Right cardiac atrium (tissue), 5 donors: ENCODE data around the gene MRLN. TPM values are rescaled to one million over a fixed set of nuclear protein-coding genes. Genes with fewer than 3 reads are reported as not detected.
"Not testable (repeated sequence)": the region's sequence is repeated elsewhere in the genome, so short reads cannot be mapped to it uniquely, and the experiment has no call there.

ENCODE experiments used
- ATAC-seq, 2 donors: fragments of 200-7000 bp; cut with Tn5 transposase; one replicate each; pipeline versions ENCODE4 v1.8.0 to v1.9.1; 2020; ENCODE audit warnings: moderate library complexity in 2 of 2, mild to moderate bottlenecking in 1 of 2
- DNase-seq, 3 donors: peaks; one replicate each; pipeline ENCODE4 v3.0.0-alpha.2; 2020
- H3K27ac ChIP-seq: one replicate; pipeline ENCODE4 v1.5.1; 2013; ENCODE audit warnings: mild to moderate bottlenecking, low read length, control low read depth, moderate library complexity
- H3K27me3 ChIP-seq: one replicate; pipeline ENCODE4 v1.6.1; 2013; ENCODE audit not compliant: control insufficient read depth, insufficient read depth
- H3K4me1 ChIP-seq: one replicate; pipeline ENCODE4 v1.6.1; 2013; ENCODE audit warnings: low read length; ENCODE audit not compliant: control insufficient read depth, insufficient read depth
- H3K4me3 ChIP-seq: one replicate; pipeline ENCODE4 v1.5.1; 2013; ENCODE audit warnings: low read length, control low read depth
- H3K9me3 ChIP-seq: one replicate; pipeline ENCODE4 v1.6.1; 2013; ENCODE audit warnings: low read length; ENCODE audit not compliant: control insufficient read depth
- WGBS: extraction: QIAGEN DNeasy Blood & Tissue Kit; methylation state at CpG from one replicate; pipeline ENCODE4 v1.1.7; 2013; 5-methylcytosine and 5-hydroxymethylcytosine counted together
- intact Hi-C, 4 donors: fragments of 100-400 bp; cut with DNase I; formaldehyde crosslinking; loops; one replicate each; pipeline versions ENCODE4 v1.11.0 to v1.14.0; 2022 to 2023
- long read RNA-seq, 4 donors: library from polyadenylated mRNA; unstranded; transcript quantifications; one replicate each; pipeline ENCODE4 v2.0.0, GENCODE V29; 2020 to 2021
- polyA plus RNA-seq: library from polyadenylated mRNA; stranded (reverse); fragments of 200-250 nt; gene quantifications from one replicate; pipeline ENCODE4 v1.2.3, GENCODE V29; 2013
- total RNA-seq, 4 donors: library from RNA; stranded (reverse); fragmentation: NEBNext Ultra II Directional; extraction: Animal tissue kit (Norgen Biotek cat#: 25700); gene quantifications; one replicate each; pipeline ENCODE4 v1.2.1, GENCODE V29; 2021
- donor health status: healthy with polysubstance abuse.
- donor health status: DM: no; HTN: yes; CAD: no.
- donor health status: DM: no; HTN: no; CAD: no.
- donor health status: DM: no; HTN: yes; CAD: no; lungs with severe emphysema.
- donor health status: DM: yes; HTN: yes; CAD: no.

MRLN gene
- total RNA-seq, result not detected
- polyA plus RNA-seq, result not detected
- long read RNA-seq, donor 1, result 0 reads
- long read RNA-seq, donor 2, result 0 reads
- long read RNA-seq, donor 3, result 0 reads
- long read RNA-seq, donor 4, result 0 reads

DNA sequence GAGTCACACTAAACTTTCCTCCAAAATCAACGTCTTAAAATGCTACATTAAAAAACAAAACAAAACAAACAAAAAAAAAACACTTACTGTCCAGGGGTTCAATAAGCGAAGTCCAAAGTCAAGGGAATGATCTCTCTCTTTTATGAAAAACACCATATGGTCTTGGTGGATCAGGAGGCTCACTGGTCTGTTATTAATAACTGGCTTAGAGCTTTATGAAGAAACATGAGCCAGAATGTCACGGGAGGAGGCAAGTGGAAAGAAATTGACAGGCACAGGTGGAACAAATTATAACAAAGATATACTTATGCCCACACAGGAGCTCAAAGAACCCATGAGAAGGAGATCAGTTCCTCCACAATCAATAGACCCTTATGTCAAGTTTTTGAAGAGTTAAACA is at the start of gene MRLN:
MRLN (minus strand) TSS at position 189 of the 400 bp plus-strand sequence.
- no peak within 1 kb of the TSS for H3K4me3 ChIP-seq
- intact Hi-C loops, result no loop called here

DNA sequence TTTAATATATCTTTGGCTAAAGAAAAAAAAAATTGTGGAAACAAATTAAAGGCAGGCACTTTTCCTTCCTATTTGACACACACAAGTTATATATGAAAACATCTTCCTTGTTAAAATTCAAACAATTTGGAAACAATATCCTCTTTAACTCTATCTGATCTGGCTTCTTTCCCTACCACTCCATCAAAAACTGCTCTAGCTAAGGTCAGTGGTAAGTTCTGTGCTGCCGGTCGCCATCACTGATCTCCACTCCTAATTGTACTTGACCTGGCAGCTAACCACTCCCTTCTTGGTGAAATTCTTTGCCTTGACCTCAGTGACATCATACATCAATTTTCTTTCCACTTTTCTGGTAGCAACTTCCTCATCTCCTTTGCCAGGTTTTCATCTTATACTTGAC is 47.9 kb upstream of the MRLN start:
- Histone ChIP-seq H3K4me3 (no peak overlapping the region), H3K27ac (no peak overlapping the region), H3K4me1 (no peaks in the 10 kb centered on the region), H3K9me3 (no peaks in the 10 kb centered on the region), H3K27me3 (no peaks in the 10 kb centered on the region)
- intact Hi-C loops, result no loop called here
- ATAC-seq (no peak), DNase-seq (no peak)
- 87% methylated on average over 2 of the region's 2 CpGs for WGBS

More for the DNA sequence above, at the start of gene MRLN:
- no peak for ATAC-seq
- no peak for DNase-seq
- Histone ChIP-seq H3K27ac (no peak within 1 kb of the TSS), H3K9me3 (no peaks in the 10 kb centered on the region), H3K27me3 (no peaks in the 10 kb centered on the region), H3K4me1 (no peaks in the 10 kb centered on the region)
- WGBS, result 65% methylated on average over 3 of the region's 3 CpGs

DNA sequence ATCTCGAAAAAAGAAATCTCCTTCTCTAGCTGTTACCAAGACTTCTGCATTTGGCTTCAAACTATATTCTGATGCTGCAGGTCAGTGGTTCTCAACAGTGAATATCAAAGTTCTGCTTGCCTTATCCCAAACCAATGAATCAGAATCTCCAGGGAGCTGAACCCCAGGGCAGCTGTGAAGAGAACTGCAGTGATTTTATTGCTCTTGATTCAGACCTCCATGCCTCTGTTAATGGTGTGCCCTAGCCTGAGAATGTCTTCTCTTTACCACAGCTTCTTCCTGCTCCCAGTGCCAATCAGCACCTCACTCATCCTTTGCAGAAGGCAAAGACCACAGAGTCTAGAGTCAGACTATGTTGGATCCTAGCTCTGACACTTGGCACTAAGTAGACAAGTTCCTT is 46.2 kb upstream of the MRLN start:
- Histone ChIP-seq H3K4me3 (no peak overlapping the region), H3K27ac (no peak overlapping the region), H3K9me3 (no peaks in the 10 kb centered on the region), H3K27me3 (no peaks in the 10 kb centered on the region), H3K4me1 (no peaks in the 10 kb centered on the region)
- ATAC-seq (no peak), DNase-seq (no peak)
- 85% methylated on average over 1 of the region's 1 CpG for WGBS
- intact Hi-C loops, result no loop called here

DNA sequence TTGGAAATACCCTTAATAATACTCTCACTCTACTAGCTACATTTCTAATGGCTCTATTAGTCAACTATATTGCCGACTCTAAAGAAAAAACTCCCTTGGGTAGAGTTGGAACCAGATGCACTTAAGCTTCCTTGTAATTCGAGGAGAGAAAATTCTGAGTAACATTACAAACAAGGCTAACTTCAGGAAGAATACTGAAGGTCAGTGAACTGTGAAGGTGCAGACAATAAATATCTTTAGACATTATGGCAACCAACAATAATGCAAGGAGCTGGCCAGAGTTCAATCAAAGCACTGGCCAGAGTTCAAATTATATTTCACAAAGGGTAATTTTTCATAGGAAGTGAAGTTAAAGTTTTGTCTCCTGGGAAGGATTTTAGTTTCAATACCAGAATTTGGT is 40.7 kb upstream of the MRLN start:
- WGBS, result 52% methylated on average over 2 of the region's 2 CpGs
- intact Hi-C loops, result no loop called here
- Histone ChIP-seq H3K4me3 (no peak overlapping the region), H3K27ac (no peak overlapping the region), H3K27me3 (no peaks in the 10 kb centered on the region), H3K9me3 (no peaks in the 10 kb centered on the region), H3K4me1 (peaks cover 2% of the 10 kb centered on the region)
- ATAC-seq (no peak), DNase-seq (no peak)

GRCh38 chr10:59792812-59793211 is 39.6 kb upstream of the MRLN start:
- Histone ChIP-seq H3K4me1 (peaks cover 2% of the 10 kb centered on the region), H3K27ac (no peak overlapping the region), H3K9me3 (no peaks in the 10 kb centered on the region), H3K27me3 (no peaks in the 10 kb centered on the region), H3K4me3 (no peak overlapping the region)
- intact Hi-C loops, result no loop called here
- WGBS, result 87% methylated on average over 13 of the region's 13 CpGs
- ATAC-seq, result no peak
- DNase-seq, result peak in 1 of 3 donors; percentile 32

- no peak for ATAC-seq
- H3K9me3 ChIP-seq, result no peaks in the 10 kb centered on the region
- no peak for DNase-seq
- H3K4me3 ChIP-seq, result no peak overlapping the region
- H3K27me3 ChIP-seq, result no peaks in the 10 kb centered on the region
- H3K27ac ChIP-seq, result no peak overlapping the region
- peaks cover 2% of the 10 kb centered on the region for H3K4me1 ChIP-seq
- intact Hi-C loops, result no loop called here
- 83% methylated on average over 2 of the region's 2 CpGs for WGBS
Measured at GRCh38 chr10:59791601-59792000, 38.3 kb upstream of the MRLN start.

- H3K4me3 ChIP-seq, intact Hi-C loops, H3K4me1 ChIP-seq, ATAC-seq, H3K27me3 ChIP-seq, H3K27ac ChIP-seq, DNase-seq, H3K9me3 ChIP-seq: not testable (repeated sequence)
- 47% methylated on average over 2 of the region's 2 CpGs for WGBS
Measured at GRCh38 chr10:59790080-59790479, 36.8 kb upstream of the MRLN start.

GRCh38 chr10:59788914-59789313 is 35.7 kb upstream of the MRLN start:
- H3K4me1 ChIP-seq, H3K9me3 ChIP-seq, DNase-seq, H3K27me3 ChIP-seq, H3K4me3 ChIP-seq, intact Hi-C loops: not testable (repeated sequence)
- ATAC-seq, result peak; percentile 65 to 88
- 55% methylated on average over 5 of the region's 5 CpGs for WGBS
- peak overlapping the region; percentile 45 for H3K27ac ChIP-seq

DNA sequence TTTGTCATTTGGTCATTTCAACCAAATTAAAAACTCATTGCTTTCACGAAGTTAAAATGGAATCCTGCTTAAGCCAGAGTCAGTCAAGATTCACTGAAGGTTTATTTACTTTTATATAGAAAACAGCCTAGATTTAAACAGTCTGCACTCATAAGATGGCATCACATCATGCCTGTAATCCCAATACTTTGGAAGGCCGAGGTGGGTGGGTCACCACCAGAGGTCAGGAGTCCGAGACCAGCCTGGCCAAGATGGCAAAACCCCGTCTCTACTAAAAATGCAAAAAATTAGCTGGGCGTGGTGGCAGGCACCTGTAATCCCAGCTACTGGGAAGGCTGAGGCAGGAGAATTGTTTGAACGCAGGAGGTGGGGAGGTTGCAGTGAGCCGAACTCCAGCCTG is 33.8 kb upstream of the MRLN start:
- intact Hi-C loops, H3K27ac ChIP-seq: not testable (repeated sequence)

DNA sequence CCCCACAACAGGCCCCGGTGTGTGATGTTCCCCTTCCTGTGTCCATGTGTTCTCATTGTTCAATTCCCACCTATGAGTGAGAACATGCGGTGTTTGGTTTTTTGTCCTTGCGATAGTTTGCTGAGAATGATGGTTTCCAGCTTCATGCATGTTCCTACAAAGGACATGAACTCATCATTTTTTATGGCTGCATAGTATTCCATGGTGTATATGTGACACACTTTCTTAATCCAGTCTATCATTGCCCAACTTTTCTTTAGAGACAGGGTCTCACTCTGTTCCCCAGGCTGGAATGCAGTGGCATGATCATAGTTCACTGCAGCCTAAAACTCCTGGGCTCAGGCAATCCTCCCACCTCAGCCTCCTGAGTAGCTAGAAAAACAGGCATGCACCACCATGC is 32.2 kb upstream of the MRLN start:
- H3K9me3 ChIP-seq, H3K27me3 ChIP-seq, ATAC-seq, H3K4me3 ChIP-seq, intact Hi-C loops, H3K4me1 ChIP-seq, H3K27ac ChIP-seq, DNase-seq: not testable (repeated sequence)
- 100% methylated on average over 2 of the region's 3 CpGs for WGBS

More for the DNA sequence above, 33.8 kb upstream of the MRLN start:
- ATAC-seq, H3K27me3 ChIP-seq, DNase-seq, H3K4me3 ChIP-seq, H3K4me1 ChIP-seq, H3K9me3 ChIP-seq: not testable (repeated sequence)
- WGBS, result 91% methylated on average over 7 of the region's 7 CpGs

DNA sequence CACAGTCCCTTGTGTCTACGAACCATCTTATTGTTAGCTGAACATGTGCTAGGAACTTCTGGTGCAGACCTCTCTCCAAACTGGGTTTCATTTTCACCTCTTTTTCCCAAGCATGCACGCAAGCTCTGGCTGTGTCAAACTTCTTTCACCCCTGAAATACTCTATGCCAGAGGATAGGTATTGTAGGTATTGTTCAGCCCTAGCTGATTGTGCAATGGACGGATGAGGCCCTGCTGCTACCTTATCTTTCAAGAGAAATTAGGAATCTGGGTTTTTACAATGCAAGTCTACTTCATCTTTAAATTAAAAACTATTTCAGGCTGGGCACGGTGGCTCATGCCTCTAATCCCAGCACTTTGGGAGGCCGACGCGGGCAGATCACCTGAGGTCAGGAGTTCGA is 28.3 kb upstream of the MRLN start:
- DNase-seq (no peak), ATAC-seq (no peak)
- Histone ChIP-seq H3K27me3 (no peaks in the 10 kb centered on the region), H3K4me3 (no peak overlapping the region), H3K9me3 (no peaks in the 10 kb centered on the region), H3K4me1 (no peaks in the 10 kb centered on the region), H3K27ac (no peak overlapping the region)
- WGBS, result 95% methylated on average over 8 of the region's 8 CpGs
- intact Hi-C loops, result no loop called here
